C1 segment of cervical spinal cord (tissue), 14 donors: ENCODE measurements around the gene DCN.

Experiments used
- DNase-seq, 14 donors: peaks; one replicate each; lab custom pipeline; 2025; lab: John Stamatoyannopoulos, UW

Gene DCN

GRCh38 chr12:91139286-91139685 is 43.3 kb downstream of the DCN start:
- no peak for DNase-seq

- DNase-seq = no peak
Measured at GRCh38 chr12:91138337-91138920, 44.2 kb downstream of the DCN start.

- DNase-seq = no peak
Measured at GRCh38 chr12:91133871-91134270, 48.7 kb downstream of the DCN start.

GRCh38 chr12:91129662-91130362 is 52.8 kb downstream of the DCN start:
- DNase-seq = no peak

- DNase-seq = no peak
Measured at GRCh38 chr12:91127751-91128150, 54.9 kb downstream of the DCN start.

GRCh38 chr12:91127306-91127705 is 55.3 kb downstream of the DCN start:
- DNase-seq = no peak

GRCh38 chr12:91126516-91126915 is 56.1 kb downstream of the DCN start:
- DNase-seq = no peak

- DNase-seq = no peak
Measured at GRCh38 chr12:91123236-91123916, 59.2 kb downstream of the DCN start.

GRCh38 chr12:91120781-91121180 is 61.8 kb downstream of the DCN start:
- no peak for DNase-seq

GRCh38 chr12:91119089-91119488 is 63.5 kb downstream of the DCN start:
- no peak for DNase-seq

- no peak for DNase-seq
Measured at GRCh38 chr12:91113621-91114020, 69.0 kb downstream of the DCN start.

GRCh38 chr12:91111366-91112325 is 71.0 kb downstream of the DCN start, which contains the start of gene LUM:
LUM (minus strand) TSS chr12:91111494; CDS start chr12:91108979, 2,515 bp downstream.
- peak in 1 of 14 donors; percentile 0 for DNase-seq

- no peak for DNase-seq
Measured at GRCh38 chr12:91110311-91110924, 72.2 kb downstream of the DCN start.

GRCh38 chr12:91109581-91110310 is 72.9 kb downstream of the DCN start:
- no peak for DNase-seq

- DNase-seq = peak in 4 of 14 donors; percentile 3 to 8 (median 5)
Measured at GRCh38 chr12:91109148-91109564, 73.5 kb downstream of the DCN start.

- DNase-seq = no peak
Measured at GRCh38 chr12:91108196-91108755, 74.3 kb downstream of the DCN start.

- no peak for DNase-seq
Measured at GRCh38 chr12:91106283-91106682, 76.3 kb downstream of the DCN start.

- no peak for DNase-seq
Measured at GRCh38 chr12:91105807-91106206, 76.8 kb downstream of the DCN start.

GRCh38 chr12:91104812-91105466 is 77.7 kb downstream of the DCN start:
- no peak for DNase-seq

- no peak for DNase-seq
Measured at GRCh38 chr12:91103624-91104023, 79.0 kb downstream of the DCN start.
